ENCODE results near the gene DNAJC30. TPM values are rescaled to one million over a fixed set of nuclear protein-coding genes. Genes with fewer than 3 reads are reported as not detected.

DNAJC30 gene
- polyA plus RNA-seq, 1 donor from 2014 or later = 1.3 TPM

GRCh38 chr7:73706126-73707044, 23.1 kb upstream of the DNAJC30 start:
- H3K27ac ChIP-seq (ENCODE audit: low read length) = no peak overlapping the region
- no peaks in the 10 kb centered on the region for H3K79me2 ChIP-seq (replicated peaks; ENCODE audit: insufficient read depth, low read length)
- no peak overlapping the region for H3K9ac ChIP-seq (ENCODE audit: low read length)

GRCh38 chr7:73705551-73705920, 22.3 kb upstream of the DNAJC30 start:
- H2AFZ ChIP-seq (ENCODE audit: low read depth, low read length) = no peak overlapping the region
- H3K9me3 ChIP-seq (ENCODE audit: low read length) = no peaks in the 10 kb centered on the region
- no peaks in the 10 kb centered on the region for H3K27me3 ChIP-seq (ENCODE audit: insufficient read depth, low read depth, low read length)
- H4K20me1 ChIP-seq (ENCODE audit: insufficient read depth) = no peaks in the 10 kb centered on the region
- TF ChIP-seq RAD21 (conservative IDR thresholded peaks at IDR 0.05) = no peak
- H3K4me3 ChIP-seq (ENCODE audit: low read length) = no peak overlapping the region
- no peaks in the 10 kb centered on the region for H3F3A ChIP-seq (ENCODE audit: insufficient read depth, low read length, poor library complexity, severe bottlenecking)
- no peak overlapping the region for H3K9ac ChIP-seq (ENCODE audit: low read length)
- no peaks in the 10 kb centered on the region for H3K9me2 ChIP-seq (ENCODE audit: insufficient read depth, low read length)
- no peak overlapping the region for H3K4me2 ChIP-seq (ENCODE audit: low read length)
- no peak overlapping the region for H3K27ac ChIP-seq (ENCODE audit: low read length)
- no peaks in the 10 kb centered on the region for H3K79me2 ChIP-seq (replicated peaks; ENCODE audit: insufficient read depth, low read length)
- H3K36me3 ChIP-seq (ENCODE audit: insufficient read depth, low read length) = no peaks in the 10 kb centered on the region

More at GRCh38 chr7:73706126-73707044, 23.1 kb upstream of the DNAJC30 start:
- no peaks in the 10 kb centered on the region for H4K20me1 ChIP-seq (ENCODE audit: insufficient read depth)
- H3K9me2 ChIP-seq (ENCODE audit: insufficient read depth, low read length) = no peaks in the 10 kb centered on the region
- H3F3A ChIP-seq (ENCODE audit: insufficient read depth, low read length, poor library complexity, severe bottlenecking) = no peaks in the 10 kb centered on the region
- no peak overlapping the region for H3K4me2 ChIP-seq (ENCODE audit: low read length)
- no peak overlapping the region for H3K4me3 ChIP-seq (ENCODE audit: low read length)
- H3K27me3 ChIP-seq (ENCODE audit: insufficient read depth, low read depth, low read length) = no peaks in the 10 kb centered on the region
- no peaks in the 10 kb centered on the region for H3K9me3 ChIP-seq (ENCODE audit: low read length)
- TF ChIP-seq SMC3 (conservative IDR thresholded peaks at IDR 0.05; ENCODE audit: poor library complexity) = no peak
- TF ChIP-seq REST (IDR thresholded peaks at IDR 0.05; ENCODE audit: borderline replicate concordance) = no peak
- no peak for TF ChIP-seq EZH2 (IDR thresholded peaks at IDR 0.05; ENCODE audit: borderline replicate concordance, insufficient read depth, low read length, poor library complexity, severe bottlenecking)
- TF ChIP-seq EP300 (conservative IDR thresholded peaks at IDR 0.05; ENCODE audit: poor library complexity, severe bottlenecking) = no peak
- no peak for TF ChIP-seq MXI1 (conservative IDR thresholded peaks at IDR 0.05; ENCODE audit: poor library complexity, severe bottlenecking)
- no peak for TF ChIP-seq CTCF (IDR thresholded peaks at IDR 0.05; ENCODE audit: poor library complexity, severe bottlenecking)
- TF ChIP-seq TAF1 (IDR thresholded peaks at IDR 0.05; ENCODE audit: low read depth) = no peak
- TF ChIP-seq RAD21 (conservative IDR thresholded peaks at IDR 0.05) = no peak
- H3K36me3 ChIP-seq (ENCODE audit: insufficient read depth, low read length) = no peaks in the 10 kb centered on the region
- H2AFZ ChIP-seq (ENCODE audit: low read depth, low read length) = no peak overlapping the region
